COLO829 (cell line): Measurements from ENCODE around the gene NFATC3.

ENCODE experiments used
- DNase-seq: peaks from one replicate; pipeline ENCODE4 v3.0.0; 2012; ENCODE audit warnings: low spot score

NFATC3 gene

GRCh38 chr16:68275611-68276191, 190.5 kb downstream of the NFATC3 start:
- DNase-seq: no peak

- no peak for DNase-seq
These were observed 191.1 kb downstream of the NFATC3 start for GRCh38 chr16:68276223-68276622.
